PC-9 (cell line): Measurements from ENCODE around the gene ATP7A. TPM values are rescaled to one million over a fixed set of nuclear protein-coding genes. Genes with fewer than 3 reads are reported as not detected.
"Not testable (repeated sequence)": the region's sequence is repeated elsewhere in the genome, so short reads cannot be mapped to it uniquely, and the experiment has no call there.

Source experiments
- BruUV-seq: library from RNA; stranded (reverse); fragments of 400-500 nt; replicated peaks from 2 replicates; lab custom pipeline; 2021; lab: Mats Ljungman, UMichigan
- CTCF ChIA-PET: fragments of 300-600 bp; sonication (Branson Sonifier 250); formaldehyde crosslinking; loops from one replicate; lab custom pipeline; 2022; ENCODE audit warnings: antibody characterized with exemption; lab: Charles Lee
- POLR2A ChIA-PET: fragments of 300-600 bp; sonication (Branson Sonifier 250); formaldehyde crosslinking; loops from one replicate; lab custom pipeline; 2022; ENCODE audit warnings: antibody characterized with exemption; ENCODE audit not compliant: unreplicated experiment; lab: Charles Lee
- DNase-seq, 2 experiments: peaks; one replicate each; pipeline versions ENCODE4 v3.0.0 to v3.0.0-alpha.2; 2015 to 2022; ENCODE audit warnings: mixed read lengths in 1 of 2
- H2AFZ ChIP-seq: fragments of 200-600 bp; sonication (generic); 2 replicates; pipeline ENCODE4 v1.8.1; 2017; ENCODE audit warnings: antibody characterized with exemption
- H3F3A ChIP-seq: fragments of 200-600 bp; sonication (generic); 2 replicates; pipeline ENCODE4 v1.8.1; 2017; ENCODE audit warnings: antibody characterized with exemption, mild to moderate bottlenecking, low read depth; ENCODE audit not compliant: insufficient read depth
- H3K27ac ChIP-seq: fragments of 200-600 bp; sonication (generic); 2 replicates; pipeline ENCODE4 v1.6.1; 2016; ENCODE audit warnings: mixed run types
- H3K27me3 ChIP-seq: fragments of 200-600 bp; sonication (generic); 2 replicates; pipeline ENCODE4 v1.6.1; 2016; ENCODE audit warnings: low read depth, mixed run types; ENCODE audit not compliant: insufficient read depth
- H3K36me3 ChIP-seq: fragments of 200-600 bp; sonication (generic); 2 replicates; pipeline ENCODE4 v1.6.1; 2016; ENCODE audit warnings: low read depth, mixed run types
- H3K4me1 ChIP-seq: fragments of 200-600 bp; sonication (generic); replicated peaks from 2 replicates; pipeline ENCODE4 v1.6.1; 2016; ENCODE audit warnings: mixed run types; ENCODE audit not compliant: insufficient read depth
- H3K4me2 ChIP-seq: fragments of 200-600 bp; sonication (generic); 2 replicates; pipeline ENCODE4 v1.6.1; 2017; ENCODE audit warnings: mixed run types
- H3K4me3 ChIP-seq: fragments of 200-600 bp; sonication (generic); 2 replicates; pipeline ENCODE4 v1.6.1; 2016; ENCODE audit warnings: mixed run types
- H3K79me2 ChIP-seq: fragments of 200-600 bp; sonication (generic); 2 replicates; pipeline ENCODE4 v1.6.1; 2017; ENCODE audit warnings: low read depth, mixed run types
- H3K9me2 ChIP-seq: fragments of 200-600 bp; sonication (generic); 2 replicates; pipeline ENCODE4 v1.8.1; 2017; ENCODE audit warnings: mild to moderate bottlenecking; ENCODE audit not compliant: insufficient read depth
- H3K9me3 ChIP-seq: fragments of 200-600 bp; sonication (generic); 2 replicates; pipeline ENCODE4 v1.8.1; 2016; ENCODE audit warnings: low read depth; ENCODE audit not compliant: insufficient read depth
- H4K20me1 ChIP-seq: fragments of 200-600 bp; sonication (generic); 2 replicates; pipeline ENCODE4 v1.8.1; 2017; ENCODE audit not compliant: insufficient read depth
- CTCF ChIP-seq: fragments of 200-600 bp; sonication (generic); conservative IDR thresholded peaks from 2 replicates; pipeline ENCODE4 v1.6.1; 2017; ENCODE audit warnings: mixed run types, antibody characterized with exemption, mild to moderate bottlenecking, moderate library complexity
- EZH2 ChIP-seq: fragments of 200-600 bp; sonication (generic); IDR thresholded peaks from 2 replicates; pipeline ENCODE4 v1.8.0; 2017; ENCODE audit warnings: antibody characterized with exemption, low read depth
- intact Hi-C: fragments of 100-400 bp; cut with micrococcal nuclease; formaldehyde crosslinking; loops from one replicate; pipeline ENCODE4 v1.10.0; 2022; ENCODE audit not compliant: unreplicated experiment
- total RNA-seq: library from RNA; stranded (reverse); gene quantifications from 2 replicates; pipeline ENCODE4 v1.2.3, GENCODE V29; 2021

The ATP7A gene
- total RNA-seq, 1 experiment from 2014 or later, result 13.8 TPM

GRCh38 chrX:77938083-77938680 is 27.7 kb downstream of the ATP7A start:
- Histone ChIP-seq H3K27me3 (no peaks in the 10 kb centered on the region), H2AFZ (no peak overlapping the region), H3K4me2 (peak overlapping the region; percentile 74), H3K4me1 (peaks cover 31% of the 10 kb centered on the region), H3K4me3 (no peak overlapping the region), H3K36me3 (no peaks in the 10 kb centered on the region), H3F3A (peaks cover 20% of the 10 kb centered on the region), H3K27ac (peak overlapping the region; percentile 96), H3K79me2 (no peaks in the 10 kb centered on the region), H4K20me1 (no peaks in the 10 kb centered on the region), H3K9me2 (no peaks in the 10 kb centered on the region), H3K9me3 (no peaks in the 10 kb centered on the region)
- CTCF ChIA-PET, result no interaction called here
- no TSS peak for BruUV-seq
- POLR2A ChIA-PET, result no interaction called here
- intact Hi-C loops, result no loop called here
- DNase-seq, result no peak
- TF ChIP-seq CTCF (no peak), EZH2 (no peak)

DNA sequence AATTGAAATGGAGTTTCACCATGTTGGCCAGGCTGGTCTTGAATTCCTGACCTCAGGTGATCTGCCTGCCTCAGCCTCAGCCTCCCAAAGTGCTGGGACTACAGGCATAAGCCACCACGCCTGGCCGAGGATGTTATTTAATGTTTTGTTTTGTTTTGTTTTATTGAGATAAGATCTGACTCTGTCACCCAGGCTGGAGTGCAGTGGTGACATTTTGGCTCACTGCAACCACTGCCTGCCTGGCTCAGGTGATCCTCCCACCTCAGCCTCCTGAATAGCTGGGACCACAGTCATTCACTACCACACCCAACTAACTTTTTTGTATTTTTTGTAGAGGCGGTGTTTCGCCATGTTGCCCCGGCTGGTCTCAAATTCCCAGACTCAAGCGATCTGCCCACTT is 34.5 kb downstream of the ATP7A start:
- POLR2A ChIA-PET, result not testable (repeated sequence)

GRCh38 chrX:77945910-77946545 is 35.5 kb downstream of the ATP7A start:
- ChIA-PET POLR2A (no interaction called here), CTCF (no interaction called here)
- DNase-seq, result no peak
- Histone ChIP-seq H3K4me2 (no peak overlapping the region), H3K36me3 (no peaks in the 10 kb centered on the region), H2AFZ (no peak overlapping the region), H3F3A (no peaks in the 10 kb centered on the region), H3K79me2 (no peaks in the 10 kb centered on the region), H3K4me3 (no peak overlapping the region), H3K4me1 (no peaks in the 10 kb centered on the region; the same call in 1 of the 2 replicates), H3K27ac (no peak overlapping the region), H3K9me2 (no peaks in the 10 kb centered on the region), H4K20me1 (no peaks in the 10 kb centered on the region), H3K9me3 (no peaks in the 10 kb centered on the region), H3K27me3 (no peaks in the 10 kb centered on the region)
- TF ChIP-seq EZH2 (no peak), CTCF (no peak)
- BruUV-seq, result no TSS peak
- intact Hi-C loops, result no loop called here

More for the DNA sequence above, 34.5 kb downstream of the ATP7A start:
- H3K9me2 ChIP-seq, H3K4me1 ChIP-seq, CTCF ChIA-PET, H3K9me3 ChIP-seq, H3K27ac ChIP-seq, intact Hi-C loops, H2AFZ ChIP-seq, H3F3A ChIP-seq, H3K4me3 ChIP-seq, H4K20me1 ChIP-seq, H3K36me3 ChIP-seq, H3K27me3 ChIP-seq, H3K4me2 ChIP-seq, H3K79me2 ChIP-seq, BruUV-seq: not testable (repeated sequence)
- DNase-seq, result peak in 1 of 2 experiments; percentile 6
